GM19025 (cell line): Measurements from ENCODE around the gene KCNT1.

Experiments used
- ATAC-seq: cut with Tn5 transposase; IDR thresholded peaks from one replicate; pipeline ENCODE4 v1.9.1; 2021; ENCODE audit warnings: mild to moderate bottlenecking, low read depth, moderate library complexity; ENCODE audit not compliant: unreplicated experiment

KCNT1 gene

DNA sequence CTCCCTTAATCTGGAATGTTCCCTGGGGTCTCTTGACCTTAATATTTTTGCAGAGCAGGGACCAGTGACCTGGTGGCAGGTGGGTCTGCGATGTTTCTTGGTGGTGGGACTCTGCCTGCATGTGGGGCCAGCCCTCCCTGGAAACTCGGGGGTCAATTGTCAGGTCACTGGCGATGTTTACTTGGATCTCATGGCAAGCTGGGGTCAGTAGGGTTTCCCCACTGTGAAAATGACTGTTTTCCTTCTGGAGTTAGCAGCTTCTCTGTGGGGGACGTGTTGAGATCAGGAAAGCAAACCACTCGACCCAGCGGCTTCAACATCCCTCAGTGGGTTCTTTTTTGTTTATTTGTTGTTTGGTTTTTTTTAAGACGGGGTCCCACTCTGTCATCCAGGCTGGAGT, 73.9 kb downstream of the KCNT1 start:
- no peak for ATAC-seq

GRCh38 chr9:135776893-135777622, 75.1 kb downstream of the KCNT1 start:
- ATAC-seq = no peak

- ATAC-seq = no peak
Observed at GRCh38 chr9:135777623-135778177, 75.7 kb downstream of the KCNT1 start.

DNA sequence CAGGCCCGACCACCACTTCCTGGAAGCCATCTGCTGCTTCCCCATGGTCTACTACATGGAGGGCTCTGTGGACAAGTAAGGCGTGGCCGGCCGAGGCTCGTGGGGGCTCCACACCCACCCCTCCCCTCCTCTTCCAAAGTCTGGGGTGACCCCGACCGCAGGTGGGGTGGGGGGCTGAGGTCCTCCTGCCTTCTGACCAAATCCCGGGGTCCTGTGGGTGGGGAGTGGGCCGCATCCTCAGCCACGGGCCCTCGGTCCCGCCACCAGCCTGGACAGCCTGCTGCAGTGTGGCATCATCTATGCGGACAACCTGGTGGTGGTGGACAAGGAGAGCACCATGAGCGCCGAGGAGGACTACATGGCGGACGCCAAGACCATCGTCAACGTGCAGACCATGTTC, 76.4 kb downstream of the KCNT1 start:
- no peak for ATAC-seq

DNA sequence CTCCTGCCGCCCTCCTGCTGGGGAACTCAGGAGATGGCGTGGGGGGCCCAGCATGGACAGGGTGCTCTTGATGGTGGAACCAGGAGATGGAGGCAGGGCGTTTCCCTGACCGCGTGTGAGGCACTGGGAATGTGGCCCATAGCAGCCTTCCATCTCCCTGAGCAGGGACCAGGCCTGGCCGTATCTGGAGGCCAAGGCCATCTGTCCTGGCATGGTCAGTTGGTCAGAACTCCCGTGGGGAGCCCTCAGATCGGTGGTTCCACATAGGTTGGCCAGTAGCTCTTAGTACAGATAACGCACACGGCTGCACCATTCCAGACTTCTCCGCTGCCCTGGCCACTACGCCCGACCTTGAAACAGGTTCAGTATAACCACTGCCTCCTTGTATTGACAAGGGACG, 77.6 kb downstream of the KCNT1 start:
- no peak for ATAC-seq

GRCh38 chr9:135780086-135780485, 78.1 kb downstream of the KCNT1 start:
- ATAC-seq = no peak

DNA sequence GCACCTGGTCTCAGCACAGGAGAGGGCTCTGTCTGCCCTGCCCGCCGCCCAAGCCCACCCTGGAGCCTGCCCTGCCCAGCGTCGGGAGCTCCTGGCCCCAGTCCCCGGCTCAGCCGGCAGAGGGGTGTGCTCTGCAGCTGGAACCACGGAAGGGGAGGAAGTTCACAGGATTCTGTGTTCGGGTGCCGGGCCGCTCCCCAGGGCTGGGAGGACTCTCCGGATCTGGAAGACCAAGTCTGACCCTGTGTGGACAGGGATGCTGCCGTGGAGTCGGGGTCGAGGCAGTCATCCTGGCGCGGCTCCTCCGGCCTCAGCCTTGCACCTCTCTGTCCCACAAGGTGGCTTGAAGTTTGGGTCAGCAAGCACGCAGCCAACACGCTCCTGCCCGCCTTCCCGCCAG, 78.6 kb downstream of the KCNT1 start:
- no peak for ATAC-seq

- ATAC-seq = no peak
Observed at GRCh38 chr9:135782946-135783345, 81.0 kb downstream of the KCNT1 start.

- ATAC-seq = no peak
Observed at GRCh38 chr9:135783540-135784245, 81.7 kb downstream of the KCNT1 start.

DNA sequence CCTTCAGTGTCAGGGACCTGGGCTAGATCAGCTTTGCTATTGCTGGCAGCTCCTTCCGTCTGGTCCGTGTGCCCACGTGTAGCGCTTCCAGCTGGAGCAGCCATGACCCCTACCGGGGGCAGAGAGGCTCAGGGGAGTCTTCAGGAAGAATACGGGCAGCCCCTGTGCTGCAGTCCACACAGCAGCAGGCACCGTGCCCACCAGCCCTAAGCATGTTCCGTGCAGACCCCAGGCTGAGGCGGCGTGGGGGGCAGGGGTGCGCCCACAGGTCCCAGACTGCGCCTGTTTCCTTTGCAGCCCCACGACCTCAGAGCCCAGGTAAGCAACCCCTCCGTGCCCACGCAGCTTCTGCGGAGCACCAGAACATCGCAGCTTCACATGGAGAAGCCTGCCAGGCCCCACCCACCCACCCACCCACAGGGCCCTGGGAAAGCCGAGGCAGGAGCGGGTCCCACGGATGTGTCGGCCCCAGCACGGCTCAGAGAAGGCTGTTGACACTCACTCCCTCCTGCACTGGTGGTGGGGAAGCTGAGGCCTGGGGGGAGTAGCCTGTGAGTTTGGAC, 83.1 kb downstream of the KCNT1 start:
- no peak for ATAC-seq

GRCh38 chr9:135786146-135786690, 84.2 kb downstream of the KCNT1 start:
- no peak for ATAC-seq

GRCh38 chr9:135787317-135787716, 85.3 kb downstream of the KCNT1 start:
- ATAC-seq = no peak

DNA sequence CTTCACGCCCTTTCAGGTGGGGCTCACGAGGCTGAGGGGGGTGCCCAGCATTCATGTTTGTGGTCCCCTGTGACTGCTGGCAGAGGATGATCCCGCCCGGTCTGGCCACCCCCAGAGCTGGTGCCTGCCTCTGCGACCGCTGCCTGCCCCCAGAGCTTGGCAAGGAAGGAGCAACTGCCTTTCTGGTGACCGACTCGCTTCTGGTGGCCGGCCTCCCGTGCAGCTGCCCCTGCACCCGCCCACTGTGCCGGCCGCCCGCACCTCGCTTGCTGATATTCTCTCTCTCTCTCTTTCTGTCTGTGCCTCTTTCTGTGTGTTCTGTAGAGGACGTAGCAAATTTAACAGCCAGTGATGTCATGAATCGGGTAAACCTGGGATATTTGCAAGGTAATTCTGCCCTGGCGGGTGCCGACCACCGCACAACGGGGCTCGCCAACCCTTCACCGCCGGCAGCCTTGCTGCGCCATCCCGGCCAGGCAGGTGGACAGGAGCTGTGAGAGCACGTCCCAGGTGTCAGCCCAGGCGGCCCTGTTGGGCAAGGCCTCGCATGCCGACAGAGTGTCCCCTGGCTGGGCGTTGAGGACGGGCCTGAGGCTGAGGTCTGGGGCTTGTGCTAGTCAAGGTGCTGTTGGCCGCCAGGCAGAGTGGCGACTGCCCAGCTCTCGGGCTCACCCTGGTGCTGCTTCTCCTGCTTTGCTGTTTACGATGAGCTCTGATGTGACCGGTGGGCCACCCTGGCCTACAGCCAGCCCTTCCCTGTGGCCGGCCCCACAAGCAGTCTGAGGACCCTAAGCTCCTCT, 86.0 kb downstream of the KCNT1 start:
- no peak for ATAC-seq

- ATAC-seq = no peak
Observed at GRCh38 chr9:135788576-135789300, 86.8 kb downstream of the KCNT1 start.

DNA sequence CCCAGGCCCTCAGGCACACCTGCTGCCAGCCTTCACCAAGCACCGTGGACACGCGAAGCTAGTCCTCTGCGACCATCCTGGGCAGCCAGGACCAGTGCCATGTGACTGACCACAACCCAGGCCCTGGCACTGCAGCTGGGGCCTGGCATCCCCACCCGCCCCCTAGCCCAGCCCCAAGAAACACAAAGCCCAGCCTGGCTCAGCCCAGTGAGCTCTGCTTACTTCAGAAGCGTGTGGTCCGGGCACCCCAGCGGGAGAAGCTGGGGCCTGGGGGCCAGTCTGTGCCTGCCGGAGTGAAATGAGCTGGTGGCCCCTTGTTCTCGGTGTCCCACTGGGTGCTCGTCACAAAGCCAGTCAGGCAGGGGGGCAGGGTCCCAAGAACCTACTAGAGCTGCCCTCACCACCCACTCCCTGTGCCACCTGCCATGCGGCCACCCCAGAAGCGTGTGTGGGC, 87.9 kb downstream of the KCNT1 start:
- ATAC-seq = no peak

- ATAC-seq = no peak
Observed at GRCh38 chr9:135790356-135790755, 88.4 kb downstream of the KCNT1 start.

DNA sequence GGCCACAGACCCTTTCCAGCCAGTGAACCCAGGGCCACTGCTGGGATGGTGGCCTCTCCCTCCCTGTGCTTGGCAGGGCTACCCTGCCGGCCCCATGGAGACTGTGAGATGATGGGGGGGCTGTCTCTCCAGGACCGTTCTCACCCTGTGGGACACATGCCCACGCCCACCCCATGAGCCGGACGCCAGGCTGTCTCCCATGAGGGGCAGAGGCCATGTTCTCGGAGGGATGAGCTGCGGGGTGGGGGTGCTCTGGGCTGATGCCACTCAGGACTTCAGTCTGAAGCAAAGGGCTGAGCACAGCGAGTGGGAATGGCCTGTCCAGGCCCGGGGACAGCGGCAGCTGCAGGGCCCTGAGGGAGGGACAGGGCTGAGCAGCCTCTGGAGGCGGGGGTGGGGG, 88.9 kb downstream of the KCNT1 start:
- ATAC-seq = no peak

DNA sequence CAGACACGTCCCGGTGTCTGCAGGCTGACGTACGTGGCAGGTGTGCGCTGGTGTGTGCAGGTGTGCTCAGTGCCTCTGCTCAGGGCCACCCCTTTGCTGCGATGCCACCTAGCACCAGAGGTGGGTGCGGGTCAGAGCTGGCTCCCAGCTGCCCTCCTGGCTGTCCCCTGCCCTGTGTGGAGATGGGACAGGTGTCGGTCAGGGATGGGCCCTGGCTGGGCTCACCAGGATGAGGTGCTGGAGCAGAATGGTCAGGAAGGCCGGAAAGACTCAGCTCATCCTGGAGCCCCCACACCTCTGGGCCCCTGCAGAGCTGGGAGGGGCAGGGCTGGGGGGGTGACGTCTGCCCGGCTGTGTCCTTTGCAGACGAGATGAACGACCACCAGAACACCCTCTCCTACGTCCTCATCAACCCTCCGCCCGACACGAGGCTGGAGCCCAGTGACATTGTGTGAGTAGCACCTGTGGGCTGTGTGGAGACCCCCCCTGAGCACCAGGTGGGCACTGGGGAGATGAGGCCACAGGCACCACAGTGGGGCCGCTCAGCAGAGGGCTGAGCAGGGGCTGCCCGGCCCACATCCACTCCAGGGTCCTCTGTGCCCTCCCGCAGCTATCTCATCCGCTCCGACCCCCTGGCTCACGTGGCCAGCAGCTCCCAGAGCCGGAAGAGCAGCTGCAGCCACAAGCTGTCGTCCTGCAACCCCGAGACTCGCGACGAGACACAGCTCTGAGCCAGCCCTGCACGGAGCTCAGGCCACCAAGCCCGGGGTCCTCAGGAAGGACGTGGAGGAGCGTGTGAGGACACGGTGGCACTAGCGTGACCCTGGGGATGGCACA, 89.7 kb downstream of the KCNT1 start:
- no peak for ATAC-seq
